Measurements from ENCODE around the gene TSPAN32. TPM values are rescaled to one million over a fixed set of nuclear protein-coding genes. Genes with fewer than 3 reads are reported as not detected.
A peak's percentile ranks its signal among the peaks of the same experiment; 100 is the strongest.

TSPAN32 gene
- total and polyA plus RNA-seq, 9 donors = 1.6 to 6.9 (median 2.9) TPM

DNA sequence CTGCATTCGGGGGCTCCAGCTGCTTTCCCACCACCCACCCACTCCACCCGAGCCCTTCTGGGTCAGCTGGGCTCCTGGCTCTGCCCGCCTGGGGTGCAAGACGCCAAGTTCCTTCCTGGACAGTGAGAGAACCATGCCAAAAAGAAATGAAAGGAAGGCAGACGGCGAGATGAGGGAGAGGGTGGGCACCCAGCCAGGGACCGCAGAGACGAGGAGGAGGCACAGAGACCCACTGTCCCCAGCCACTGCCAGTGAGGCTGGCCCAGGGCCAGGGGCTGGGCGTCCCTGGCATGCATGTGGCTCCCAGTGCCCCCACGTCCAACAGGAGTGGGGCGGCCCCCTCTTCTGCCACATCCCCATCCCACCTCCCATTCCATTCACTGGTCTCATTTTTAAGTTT, 64.5 kb downstream of the TSPAN32 start:
- peak; percentile 40 for DNase-seq
- Histone ChIP-seq H3K4me3 (ENCODE audit: low read length) (no peak overlapping the region), H3K27ac (ENCODE audit: low read length) (peak overlapping the region; percentile 13), H3K9me3 (replicated peaks; ENCODE audit: control insufficient read depth, low read depth, low read length) (no peaks in the 10 kb centered on the region), H3K36me3 (ENCODE audit: control insufficient read depth, insufficient read depth, low read length) (no peaks in the 10 kb centered on the region), H3K27me3 (ENCODE audit: control insufficient read depth, insufficient read depth, low read length) (no peaks in the 10 kb centered on the region), H3K4me1 (ENCODE audit: control insufficient read depth, insufficient read depth, low read length) (peaks cover 35% of the 10 kb centered on the region)
- 55% methylated on average over 8 of the region's 11 CpGs for WGBS (ENCODE audit: insufficient coverage)

- 74% methylated on average over 7 of the region's 7 CpGs for WGBS (ENCODE audit: insufficient coverage)
- H3K27me3 ChIP-seq (ENCODE audit: control insufficient read depth, insufficient read depth, low read length) = no peaks in the 10 kb centered on the region
- peaks cover 2% of the 10 kb centered on the region for H3K9me3 ChIP-seq (replicated peaks; ENCODE audit: control insufficient read depth, low read depth, low read length)
- H3K36me3 ChIP-seq (ENCODE audit: control insufficient read depth, insufficient read depth, low read length) = no peaks in the 10 kb centered on the region
- no peak for DNase-seq
- H3K4me3 ChIP-seq (ENCODE audit: low read length) = no peak overlapping the region
- no peak overlapping the region for H3K27ac ChIP-seq (ENCODE audit: low read length)
- H3K4me1 ChIP-seq (ENCODE audit: control insufficient read depth, insufficient read depth, low read length) = peaks cover 35% of the 10 kb centered on the region
These were observed 64.9 kb downstream of the TSPAN32 start for GRCh38 chr11:2366733-2367132.

GRCh38 chr11:2367266-2368160, 65.7 kb downstream of the TSPAN32 start:
- Histone ChIP-seq H3K27ac (ENCODE audit: low read length) (no peak overlapping the region), H3K27me3 (ENCODE audit: control insufficient read depth, insufficient read depth, low read length) (no peaks in the 10 kb centered on the region), H3K4me3 (ENCODE audit: low read length) (no peak overlapping the region), H3K4me1 (ENCODE audit: control insufficient read depth, insufficient read depth, low read length) (peaks cover 33% of the 10 kb centered on the region), H3K9me3 (replicated peaks; ENCODE audit: control insufficient read depth, low read depth, low read length) (peaks cover 2% of the 10 kb centered on the region), H3K36me3 (ENCODE audit: control insufficient read depth, insufficient read depth, low read length) (no peaks in the 10 kb centered on the region)
- DNase-seq = no peak
- WGBS (ENCODE audit: insufficient coverage) = 69% methylated on average over 10 of the region's 17 CpGs

Other genes starting within 250 kb of the TSPAN32 start
- 1,262 TPM for gene IGF2, start 162.6 kb upstream of the TSPAN32 start, total RNA-seq
- 1,000 to 10,000 TPM; 3,071 to 5,136 (median 4,491) TPM for gene IGF2, start 162.6 kb upstream of the TSPAN32 start, polyA plus RNA-seq (ENCODE audit: insufficient read depth in 1 of 8, insufficient read length in 8 of 8, low replicate concordance in 1 of 8)
- gene INS, start 140.8 kb upstream of the TSPAN32 start, total RNA-seq = not detected
- gene INS, start 140.8 kb upstream of the TSPAN32 start, polyA plus RNA-seq (ENCODE audit: insufficient read depth in 1 of 8, insufficient read length in 8 of 8, low replicate concordance in 1 of 8) = not detected
- 0.58 TPM for gene TH, start 130.2 kb upstream of the TSPAN32 start, total RNA-seq
- gene TH, start 130.2 kb upstream of the TSPAN32 start, polyA plus RNA-seq (ENCODE audit: insufficient read depth in 1 of 8, insufficient read length in 8 of 8, low replicate concordance in 1 of 8) = 1 to 10 TPM in 1 of 8 donors, under 1 TPM in 7; 0.33 to 1.2 (median 0.56) TPM
- 0.53 TPM for gene ASCL2, start 31.4 kb upstream of the TSPAN32 start, total RNA-seq
- gene ASCL2, start 31.4 kb upstream of the TSPAN32 start, polyA plus RNA-seq (ENCODE audit: insufficient read depth in 1 of 8, insufficient read length in 8 of 8, low replicate concordance in 1 of 8) = under 1 TPM; 0.11 to 0.47 (median 0.28) TPM
- gene C11orf21, start 95 bp upstream of the TSPAN32 start, total RNA-seq = 2.3 TPM
- gene C11orf21, start 95 bp upstream of the TSPAN32 start, polyA plus RNA-seq (ENCODE audit: insufficient read depth in 1 of 8, insufficient read length in 8 of 8, low replicate concordance in 1 of 8) = 1 to 10 TPM in 5 of 8 donors, under 1 TPM in 3; 0.41 to 4.1 (median 2.0) TPM
- 187 TPM for gene CD81, start 75.3 kb downstream of the TSPAN32 start, total RNA-seq
- gene CD81, start 75.3 kb downstream of the TSPAN32 start, polyA plus RNA-seq (ENCODE audit: insufficient read depth in 1 of 8, insufficient read length in 8 of 8, low replicate concordance in 1 of 8) = 100 to 1,000 TPM; 374 to 495 (median 433) TPM
- gene TSSC4, start 98.7 kb downstream of the TSPAN32 start, total RNA-seq = 36.7 TPM
- gene TSSC4, start 98.7 kb downstream of the TSPAN32 start, polyA plus RNA-seq (ENCODE audit: insufficient read depth in 1 of 8, insufficient read length in 8 of 8, low replicate concordance in 1 of 8) = 10 to 100 TPM; 25.2 to 31.2 (median 27.0) TPM
- gene TRPM5, start 142.5 kb downstream of the TSPAN32 start, total RNA-seq = under 0.01 TPM
- under 1 TPM in 3 of 8 donors, not detected in 5; 0.04 to 0.05 (median 0.04) TPM for gene TRPM5, start 142.5 kb downstream of the TSPAN32 start, polyA plus RNA-seq (ENCODE audit: insufficient read depth in 1 of 8, insufficient read length in 8 of 8, low replicate concordance in 1 of 8)
- gene KCNQ1, start 143.0 kb downstream of the TSPAN32 start, total RNA-seq = 0.84 TPM
- 1 to 10 TPM; 1.9 to 4.1 (median 2.7) TPM for gene KCNQ1, start 143.0 kb downstream of the TSPAN32 start, polyA plus RNA-seq (ENCODE audit: insufficient read depth in 1 of 8, insufficient read length in 8 of 8, low replicate concordance in 1 of 8)